Measurements from ENCODE around the gene CDC16.
"Not testable (repeated sequence)": the region's sequence is repeated elsewhere in the genome, so short reads cannot be mapped to it uniquely, and the experiment has no call there.

Gene CDC16

DNA sequence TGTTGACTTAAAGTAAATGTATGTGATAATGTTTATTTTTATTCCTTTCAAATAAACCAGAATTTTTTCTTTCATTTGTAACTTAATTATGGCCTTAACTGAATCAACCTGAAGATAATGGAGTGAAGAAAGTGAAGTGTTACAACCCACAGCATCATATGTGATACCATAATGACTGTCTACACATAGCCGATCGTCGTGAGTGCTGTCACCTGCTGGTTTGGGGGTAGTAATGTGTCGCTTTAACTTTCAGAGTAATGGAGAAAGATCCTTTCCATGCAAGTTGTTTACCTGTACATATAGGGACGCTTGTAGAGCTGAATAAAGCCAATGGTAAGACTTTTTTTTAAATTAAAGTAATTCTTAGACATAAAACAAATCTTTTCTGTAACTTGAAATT is 9.9 kb downstream of the CDC16 start:
- Histone ChIP-seq H3K36me3 (replicated peaks; ENCODE audit: low read depth, low read length) (peaks cover 73% of the 10 kb centered on the region), H3K4me2 (ENCODE audit: low read length) (no peak overlapping the region), H3K9ac (ENCODE audit: low read length) (no peak overlapping the region), H4K20me1 (ENCODE audit: insufficient read depth, low read length) (no peaks in the 10 kb centered on the region), H2AFZ (ENCODE audit: low read depth, low read length) (no peak overlapping the region), H3K27ac (ENCODE audit: low read length) (no peak overlapping the region), H3K27me3 (ENCODE audit: low read depth, low read length) (no peaks in the 10 kb centered on the region), H3K79me2 (ENCODE audit: low read length) (no peaks in the 10 kb centered on the region), H3K4me3 (ENCODE audit: low read length) (no peak overlapping the region), H3K4me1 (ENCODE audit: low read length) (no peaks in the 10 kb centered on the region), H3K9me3 (ENCODE audit: insufficient read depth, low read length) (no peaks in the 10 kb centered on the region)
- TF ChIP-seq EZH2phosphoT487 (IDR thresholded peaks at IDR 0.05; ENCODE audit: low read depth) = no peak
- TF ChIP-seq, protein P1, sequence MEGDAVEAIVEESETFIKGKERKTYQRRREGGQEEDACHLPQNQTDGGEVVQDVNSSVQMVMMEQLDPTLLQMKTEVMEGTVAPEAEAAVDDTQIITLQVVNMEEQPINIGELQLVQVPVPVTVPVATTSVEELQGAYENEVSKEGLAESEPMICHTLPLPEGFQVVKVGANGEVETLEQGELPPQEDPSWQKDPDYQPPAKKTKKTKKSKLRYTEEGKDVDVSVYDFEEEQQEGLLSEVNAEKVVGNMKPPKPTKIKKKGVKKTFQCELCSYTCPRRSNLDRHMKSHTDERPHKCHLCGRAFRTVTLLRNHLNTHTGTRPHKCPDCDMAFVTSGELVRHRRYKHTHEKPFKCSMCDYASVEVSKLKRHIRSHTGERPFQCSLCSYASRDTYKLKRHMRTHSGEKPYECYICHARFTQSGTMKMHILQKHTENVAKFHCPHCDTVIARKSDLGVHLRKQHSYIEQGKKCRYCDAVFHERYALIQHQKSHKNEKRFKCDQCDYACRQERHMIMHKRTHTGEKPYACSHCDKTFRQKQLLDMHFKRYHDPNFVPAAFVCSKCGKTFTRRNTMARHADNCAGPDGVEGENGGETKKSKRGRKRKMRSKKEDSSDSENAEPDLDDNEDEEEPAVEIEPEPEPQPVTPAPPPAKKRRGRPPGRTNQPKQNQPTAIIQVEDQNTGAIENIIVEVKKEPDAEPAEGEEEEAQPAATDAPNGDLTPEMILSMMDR (IDR thresholded peaks at IDR 0.05; ENCODE audit: low read depth, low read length) = peak; percentile 20

DNA sequence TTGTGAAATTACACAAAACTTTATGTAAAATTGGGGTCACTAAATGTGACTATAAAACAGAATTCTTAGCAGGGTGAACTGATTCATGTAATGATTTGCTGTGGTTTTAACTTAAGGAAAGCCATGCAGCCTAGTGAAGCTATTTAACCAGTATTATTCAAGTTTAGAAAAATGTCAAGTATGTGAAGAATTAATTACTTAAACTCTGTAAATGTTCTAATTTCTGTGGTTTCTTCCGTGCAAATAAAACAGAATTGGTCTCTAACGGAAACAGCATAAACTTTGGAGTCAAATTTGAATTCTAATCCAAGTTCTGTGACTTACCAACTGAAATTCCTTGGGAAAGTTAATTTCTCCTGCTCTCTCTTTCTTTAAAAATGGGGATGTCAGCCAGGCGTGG is 13.3 kb downstream of the CDC16 start:
- Histone ChIP-seq H3K9ac (ENCODE audit: low read length) (no peak overlapping the region), H3K36me3 (replicated peaks; ENCODE audit: low read depth, low read length) (peaks cover 79% of the 10 kb centered on the region)

DNA sequence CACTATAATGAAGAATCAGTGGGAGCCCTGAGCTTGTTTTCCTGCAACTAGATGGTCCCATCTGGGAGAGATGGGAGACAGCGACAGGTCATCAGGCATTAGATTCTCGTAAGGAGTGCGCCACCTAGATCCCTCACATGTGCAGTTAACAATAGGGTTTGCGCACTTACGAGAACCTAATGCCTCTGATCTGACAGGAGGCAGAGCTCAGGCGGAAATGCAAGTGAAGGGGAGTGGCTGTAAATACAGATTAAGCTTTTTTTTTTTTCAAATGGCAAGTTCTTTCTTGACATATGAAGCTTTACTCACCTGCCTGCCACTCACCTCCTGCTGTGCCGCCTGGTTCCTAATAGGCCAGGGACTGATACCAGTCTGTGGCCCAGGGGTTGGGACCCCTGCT is 14.4 kb downstream of the CDC16 start:
- Histone ChIP-seq H3K9me3 (ENCODE audit: insufficient read depth, low read length) (no peaks in the 10 kb centered on the region), H3K4me2 (ENCODE audit: low read length) (no peak overlapping the region), H3K27ac (ENCODE audit: low read length) (no peak overlapping the region), H3K79me2 (ENCODE audit: low read length) (no peaks in the 10 kb centered on the region), H3K4me1 (ENCODE audit: low read length) (no peaks in the 10 kb centered on the region), H4K20me1 (ENCODE audit: insufficient read depth, low read length) (no peaks in the 10 kb centered on the region), H3K9ac (ENCODE audit: low read length) (no peak overlapping the region), H3K36me3 (replicated peaks; ENCODE audit: low read depth, low read length) (peaks cover 72% of the 10 kb centered on the region), H3K4me3 (ENCODE audit: low read length) (no peak overlapping the region), H3K27me3 (ENCODE audit: low read depth, low read length) (no peaks in the 10 kb centered on the region), H2AFZ (ENCODE audit: low read depth, low read length) (no peak overlapping the region)
- TF ChIP-seq, protein P1 (IDR thresholded peaks at IDR 0.05; ENCODE audit: low read depth, low read length) = no peak
- no peak for TF ChIP-seq EZH2phosphoT487 (IDR thresholded peaks at IDR 0.05; ENCODE audit: low read depth)

More for the DNA sequence above, 13.3 kb downstream of the CDC16 start:
- Histone ChIP-seq H4K20me1 (ENCODE audit: insufficient read depth, low read length) (no peaks in the 10 kb centered on the region), H3K79me2 (ENCODE audit: low read length) (no peaks in the 10 kb centered on the region), H2AFZ (ENCODE audit: low read depth, low read length) (no peak overlapping the region), H3K4me1 (ENCODE audit: low read length) (no peaks in the 10 kb centered on the region), H3K4me2 (ENCODE audit: low read length) (no peak overlapping the region), H3K27me3 (ENCODE audit: low read depth, low read length) (no peaks in the 10 kb centered on the region), H3K4me3 (ENCODE audit: low read length) (no peak overlapping the region), H3K27ac (ENCODE audit: low read length) (no peak overlapping the region), H3K9me3 (ENCODE audit: insufficient read depth, low read length) (no peaks in the 10 kb centered on the region)
- TF ChIP-seq, protein P1 (IDR thresholded peaks at IDR 0.05; ENCODE audit: low read depth, low read length) = no peak
- TF ChIP-seq EZH2phosphoT487 (IDR thresholded peaks at IDR 0.05; ENCODE audit: low read depth) = no peak

DNA sequence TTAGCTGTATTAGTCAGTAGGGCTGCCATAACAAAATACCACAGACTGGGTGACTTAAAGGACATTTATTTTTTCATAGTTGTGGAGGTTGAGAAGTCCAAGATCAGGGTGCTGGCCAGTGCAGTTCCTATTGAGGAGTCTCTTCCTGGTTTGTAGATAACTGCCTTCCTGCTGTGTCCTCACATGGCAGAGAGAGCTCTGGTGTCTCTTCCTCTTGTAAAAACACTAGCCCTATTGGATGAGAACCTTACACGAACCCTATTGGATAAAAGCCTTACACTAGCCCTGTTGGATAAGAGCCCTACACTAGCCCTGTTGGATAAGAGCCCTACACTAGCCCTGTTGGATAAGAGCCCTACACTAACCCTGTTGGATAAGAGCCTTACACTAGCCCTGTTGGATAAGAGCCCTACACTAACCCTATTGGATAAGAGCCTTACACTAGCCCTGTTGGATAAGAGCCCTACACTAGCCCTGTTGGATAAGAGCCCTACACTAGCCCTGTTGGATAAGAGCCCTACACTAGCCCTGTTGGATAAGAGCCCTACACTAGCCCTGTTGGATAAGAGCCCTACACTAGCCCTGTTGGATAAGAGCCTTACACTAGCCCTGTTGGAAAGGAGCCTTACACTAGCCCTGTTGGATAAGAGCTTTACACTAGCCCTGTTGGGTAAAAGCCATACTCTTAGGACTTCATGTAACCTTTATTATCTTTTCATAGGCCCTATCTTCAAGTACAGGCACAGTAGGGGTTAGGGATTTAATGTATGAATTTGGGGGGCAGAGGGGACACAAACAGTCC is 17.1 kb downstream of the CDC16 start:
- not testable (repeated sequence) for H4K20me1 ChIP-seq (ENCODE audit: insufficient read depth, low read length); H3K79me2 ChIP-seq (ENCODE audit: low read length); H3K4me2 ChIP-seq (ENCODE audit: low read length); H3K27ac ChIP-seq (ENCODE audit: low read length); H2AFZ ChIP-seq (ENCODE audit: low read depth, low read length); H3K4me3 ChIP-seq (ENCODE audit: low read length); H3K9me3 ChIP-seq (ENCODE audit: insufficient read depth, low read length); H3K27me3 ChIP-seq (ENCODE audit: low read depth, low read length); H3K9ac ChIP-seq (ENCODE audit: low read length); H3K4me1 ChIP-seq (ENCODE audit: low read length)
- H3K36me3 ChIP-seq (replicated peaks; ENCODE audit: low read depth, low read length) = peaks cover 72% of the 10 kb centered on the region

Data from OCI-LY3 (cell line).